Uterus (tissue), 2 donors: ENCODE data around the gene ZNF618.

Source experiments
- CTCF ChIP-seq, 4 experiments: fragments of 200-600 bp in 2 of 4; fragments of 450-650 bp in 2 of 4; sonication (generic) in 2 of 4; IDR thresholded peaks; one replicate each; pipeline ENCODE4 v1.5.1; 2016 to 2019; ENCODE audit warnings: antibody characterized with exemption in 4 of 4, mild to moderate bottlenecking in 2 of 4, moderate library complexity in 1 of 4
- POLR2A ChIP-seq, 2 donors: fragments of 450-650 bp; IDR thresholded peaks; one replicate each; pipeline ENCODE4 v1.6.1; 2016; ENCODE audit warnings: antibody characterized with exemption in 2 of 2, mild to moderate bottlenecking in 1 of 2, moderate library complexity in 1 of 2

- TF ChIP-seq CTCF (IDR thresholded peaks at IDR 0.05) (no peak), POLR2A (IDR thresholded peaks at IDR 0.05) (no peak)
Observed at GRCh38 chr9:113872485-113873143, 3.5 kb upstream of the ZNF618 start.
